Activated T-helper 17 cell treated with anti-CD3 and anti-CD28 coated beads, Interleukin-2, amount 50 U/mL, for 72 hours (primary cell): ENCODE results near the gene ERBB4. TPM values are rescaled to one million over a fixed set of nuclear protein-coding genes. Genes with fewer than 3 reads are reported as not detected.

Source experiments
- ATAC-seq: fragments of 150-1000 bp; cut with Tn5 transposase; replicated peaks from 2 replicates; pipeline ENCODE4 v1.10.0; 2021; ENCODE audit warnings: mild to moderate bottlenecking, moderate library complexity
- H3K27ac Mint-ChIP-seq: one replicate; pipeline ENCODE4 v1.8.0; 2022; ENCODE audit warnings: mixed read lengths
- H3K27me3 Mint-ChIP-seq: one replicate; pipeline ENCODE4 v1.8.0; 2022; ENCODE audit warnings: mixed read lengths
- H3K36me3 Mint-ChIP-seq: one replicate; pipeline ENCODE4 v1.8.0; 2022; ENCODE audit warnings: low read depth, mild to moderate bottlenecking, mixed read lengths
- H3K4me1 Mint-ChIP-seq: one replicate; pipeline ENCODE4 v1.8.0; 2022; ENCODE audit warnings: mixed read lengths
- H3K4me3 Mint-ChIP-seq: one replicate; pipeline ENCODE4 v1.8.0; 2022; ENCODE audit warnings: mild to moderate bottlenecking, mixed read lengths
- H3K9me3 Mint-ChIP-seq: one replicate; pipeline ENCODE4 v1.8.0; 2022; ENCODE audit warnings: mixed read lengths
- total RNA-seq, 2 donors: library from RNA; stranded (reverse); gene quantifications; one replicate each; pipeline ENCODE4 v1.2.3, GENCODE V29; 2022

The ERBB4 gene
- total RNA-seq, 2 donors from 2014 or later: not detected

GRCh38 chr2:212343167-212343566 lies 195.4 kb downstream of the ERBB4 start:
- peaks cover 5% of the 10 kb centered on the region for H3K9me3 Mint-ChIP-seq
- no peaks in the 10 kb centered on the region for H3K4me1 Mint-ChIP-seq

DNA sequence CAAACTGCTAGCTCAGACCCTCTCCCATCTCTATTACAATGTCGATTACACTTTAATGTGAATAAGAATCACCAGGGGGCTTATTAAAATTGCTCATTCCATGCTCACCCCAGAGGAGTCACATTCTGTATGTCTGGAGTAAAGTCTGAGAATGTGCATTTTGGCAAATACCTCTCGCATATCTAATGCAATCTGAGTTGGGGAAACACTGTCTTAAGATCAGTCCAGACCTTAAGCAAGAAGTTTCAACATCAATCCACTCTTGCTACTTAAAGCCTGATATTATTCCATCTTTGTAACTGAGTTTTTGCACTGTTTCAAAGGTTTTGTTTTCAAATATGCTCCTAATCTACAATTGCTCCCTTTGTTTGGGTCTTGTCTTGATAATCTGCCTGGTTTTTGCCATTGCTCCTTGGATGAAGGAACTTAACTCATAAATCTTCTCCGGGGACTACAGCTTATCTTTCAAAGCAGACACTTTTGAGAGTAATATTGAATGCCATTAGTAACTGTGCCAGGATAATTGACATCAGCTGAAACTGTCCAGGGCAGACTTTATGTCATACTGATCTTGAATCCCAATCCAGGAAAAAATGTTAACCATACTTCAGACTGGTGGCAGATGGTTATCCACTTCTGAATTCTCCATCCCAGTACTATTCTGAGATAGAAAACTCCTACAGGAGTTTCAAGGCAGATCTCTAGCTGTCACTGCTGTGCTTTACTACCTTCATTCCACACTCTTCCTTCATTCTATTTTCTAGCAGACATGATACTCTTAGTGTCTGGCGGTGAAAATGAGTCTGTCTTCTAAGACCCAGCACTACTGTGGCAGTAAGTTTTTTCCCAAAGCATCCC lies 200.9 kb downstream of the ERBB4 start:
- Mint-ChIP-seq H3K27me3 (no peaks in the 10 kb centered on the region), H3K9me3 (no peaks in the 10 kb centered on the region), H3K4me3 (no peak overlapping the region), H3K27ac (no peak overlapping the region), H3K36me3 (no peaks in the 10 kb centered on the region), H3K4me1 (no peaks in the 10 kb centered on the region)
- no peak for ATAC-seq

More at GRCh38 chr2:212343167-212343566, 195.4 kb downstream of the ERBB4 start:
- ATAC-seq: no peak
- no peaks in the 10 kb centered on the region for H3K27me3 Mint-ChIP-seq
- no peak overlapping the region for H3K27ac Mint-ChIP-seq
- no peak overlapping the region for H3K4me3 Mint-ChIP-seq
- no peaks in the 10 kb centered on the region for H3K36me3 Mint-ChIP-seq

DNA sequence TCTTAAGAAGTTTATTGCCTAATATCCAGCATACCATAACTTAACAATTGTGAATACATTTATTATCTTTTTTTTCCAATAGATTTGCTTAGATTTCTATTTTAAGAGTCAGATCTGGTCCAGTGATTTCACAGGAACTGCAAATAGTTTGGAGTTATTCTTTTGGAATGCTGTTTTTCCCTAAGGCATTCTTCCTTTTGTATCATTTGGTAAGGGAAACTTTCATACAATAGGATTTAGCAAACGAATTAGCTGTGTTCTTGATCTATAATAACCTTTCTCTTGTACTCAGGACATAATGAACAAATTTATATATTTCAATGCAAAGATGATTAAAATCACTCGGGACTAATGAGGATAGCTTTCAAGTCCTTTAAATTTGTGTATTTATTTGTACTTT lies 201.6 kb downstream of the ERBB4 start:
- no peaks in the 10 kb centered on the region for H3K4me1 Mint-ChIP-seq
- no peak overlapping the region for H3K4me3 Mint-ChIP-seq
- ATAC-seq: no peak
- no peaks in the 10 kb centered on the region for H3K36me3 Mint-ChIP-seq
- H3K27ac Mint-ChIP-seq: no peak overlapping the region
- no peaks in the 10 kb centered on the region for H3K9me3 Mint-ChIP-seq
- H3K27me3 Mint-ChIP-seq: no peaks in the 10 kb centered on the region

DNA sequence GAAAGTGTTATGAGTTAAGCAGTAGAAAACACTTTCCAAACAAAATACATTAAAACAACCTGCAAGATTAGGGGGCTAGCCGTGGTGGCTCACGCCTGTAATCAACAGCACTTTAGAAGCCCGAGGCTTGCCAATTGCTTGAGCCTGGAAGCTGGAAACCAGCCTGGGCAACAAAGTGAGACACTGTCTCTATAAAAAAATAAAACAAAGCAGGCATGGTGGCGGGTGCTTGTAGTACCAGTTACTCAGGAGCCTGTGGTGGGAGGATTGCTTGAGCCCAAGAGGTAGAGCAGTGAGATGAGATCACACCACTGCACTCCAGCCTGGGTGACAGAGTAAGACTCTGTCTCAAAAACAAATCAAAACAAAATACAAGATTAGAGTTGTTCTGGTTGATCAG lies 208.3 kb downstream of the ERBB4 start:
- no peaks in the 10 kb centered on the region for H3K27me3 Mint-ChIP-seq
- no peak for ATAC-seq
- no peaks in the 10 kb centered on the region for H3K36me3 Mint-ChIP-seq
- no peak overlapping the region for H3K27ac Mint-ChIP-seq
- no peak overlapping the region for H3K4me3 Mint-ChIP-seq
- no peaks in the 10 kb centered on the region for H3K4me1 Mint-ChIP-seq
- H3K9me3 Mint-ChIP-seq: peaks cover 3% of the 10 kb centered on the region

- Mint-ChIP-seq H3K4me1 (no peaks in the 10 kb centered on the region), H3K27ac (no peak overlapping the region), H3K4me3 (no peak overlapping the region), H3K27me3 (no peaks in the 10 kb centered on the region), H3K9me3 (peaks cover 3% of the 10 kb centered on the region), H3K36me3 (no peaks in the 10 kb centered on the region)
- ATAC-seq: no peak
These were observed 209.7 kb downstream of the ERBB4 start for GRCh38 chr2:212328712-212329496.

GRCh38 chr2:212328136-212328535 lies 210.5 kb downstream of the ERBB4 start:
- H3K4me3 Mint-ChIP-seq: no peak overlapping the region
- no peaks in the 10 kb centered on the region for H3K4me1 Mint-ChIP-seq
- H3K27me3 Mint-ChIP-seq: no peaks in the 10 kb centered on the region
- peaks cover 3% of the 10 kb centered on the region for H3K9me3 Mint-ChIP-seq
- ATAC-seq: no peak
- H3K36me3 Mint-ChIP-seq: no peaks in the 10 kb centered on the region
- H3K27ac Mint-ChIP-seq: no peak overlapping the region

DNA sequence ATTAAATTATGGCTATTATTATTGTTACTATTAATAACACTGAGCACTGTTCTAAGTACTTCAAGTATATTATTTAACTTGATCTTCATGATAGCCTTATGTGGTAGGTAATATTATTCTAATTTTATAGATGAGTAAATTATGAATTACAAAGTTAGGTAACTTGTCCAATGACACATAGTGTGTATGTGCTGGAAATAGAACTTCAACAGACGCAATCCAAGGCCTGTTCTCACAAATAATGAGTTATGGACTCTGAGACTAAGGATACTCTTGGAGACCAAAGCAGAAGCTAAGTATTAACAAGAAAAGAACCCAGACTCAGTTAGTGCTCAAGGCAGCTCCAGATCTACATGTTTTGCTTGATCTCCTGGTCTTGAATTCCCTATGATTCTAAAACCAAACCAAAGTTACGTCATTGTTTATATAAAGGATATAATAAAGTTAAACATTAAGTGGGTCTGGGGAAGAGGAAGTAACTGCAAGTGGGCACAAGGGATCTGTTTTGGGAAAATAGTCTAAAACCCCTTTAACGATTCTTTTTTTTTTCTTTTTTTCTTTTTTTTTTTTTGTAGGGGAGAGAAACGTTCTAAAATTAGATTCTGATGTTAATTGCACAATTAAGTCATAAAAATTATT lies 211.3 kb downstream of the ERBB4 start:
- no peak for ATAC-seq
- no peaks in the 10 kb centered on the region for H3K36me3 Mint-ChIP-seq
- H3K27ac Mint-ChIP-seq: no peak overlapping the region
- H3K4me3 Mint-ChIP-seq: no peak overlapping the region
- H3K9me3 Mint-ChIP-seq: peaks cover 3% of the 10 kb centered on the region
- H3K27me3 Mint-ChIP-seq: no peaks in the 10 kb centered on the region
- no peaks in the 10 kb centered on the region for H3K4me1 Mint-ChIP-seq

GRCh38 chr2:212318636-212319035 lies 220.0 kb downstream of the ERBB4 start:
- H3K36me3 Mint-ChIP-seq: no peaks in the 10 kb centered on the region
- peaks cover 7% of the 10 kb centered on the region for H3K9me3 Mint-ChIP-seq
- H3K4me3 Mint-ChIP-seq: no peak overlapping the region
- no peak for ATAC-seq
- H3K27ac Mint-ChIP-seq: no peak overlapping the region
- H3K27me3 Mint-ChIP-seq: no peaks in the 10 kb centered on the region
- no peaks in the 10 kb centered on the region for H3K4me1 Mint-ChIP-seq

DNA sequence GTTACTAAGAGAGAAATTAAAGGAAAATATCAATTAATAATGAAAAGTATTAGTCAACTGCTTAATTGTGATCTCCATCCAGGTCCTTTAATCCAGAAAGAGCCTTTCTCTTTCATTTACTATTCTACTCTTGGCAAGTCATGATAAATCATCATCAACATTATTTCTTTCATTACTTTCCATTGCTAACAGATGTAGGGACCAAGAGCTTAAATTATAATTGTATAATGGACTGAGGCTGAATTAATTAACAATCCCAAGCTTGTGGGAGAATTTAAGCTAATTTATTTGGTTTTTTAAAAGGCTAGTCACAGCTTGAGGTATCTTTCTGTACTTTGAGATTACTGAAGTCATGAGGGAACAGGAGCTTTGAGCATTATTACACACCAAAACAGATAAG lies 223.9 kb downstream of the ERBB4 start:
- ATAC-seq: no peak
- Mint-ChIP-seq H3K9me3 (peaks cover 7% of the 10 kb centered on the region), H3K27ac (no peak overlapping the region), H3K4me1 (no peaks in the 10 kb centered on the region), H3K27me3 (no peaks in the 10 kb centered on the region), H3K4me3 (no peak overlapping the region), H3K36me3 (no peaks in the 10 kb centered on the region)

GRCh38 chr2:212311807-212312404 lies 226.7 kb downstream of the ERBB4 start:
- Mint-ChIP-seq H3K36me3 (no peaks in the 10 kb centered on the region), H3K9me3 (peaks cover 1% of the 10 kb centered on the region), H3K27me3 (no peaks in the 10 kb centered on the region), H3K4me3 (no peak overlapping the region), H3K4me1 (no peaks in the 10 kb centered on the region), H3K27ac (no peak overlapping the region)
- ATAC-seq: no peak

DNA sequence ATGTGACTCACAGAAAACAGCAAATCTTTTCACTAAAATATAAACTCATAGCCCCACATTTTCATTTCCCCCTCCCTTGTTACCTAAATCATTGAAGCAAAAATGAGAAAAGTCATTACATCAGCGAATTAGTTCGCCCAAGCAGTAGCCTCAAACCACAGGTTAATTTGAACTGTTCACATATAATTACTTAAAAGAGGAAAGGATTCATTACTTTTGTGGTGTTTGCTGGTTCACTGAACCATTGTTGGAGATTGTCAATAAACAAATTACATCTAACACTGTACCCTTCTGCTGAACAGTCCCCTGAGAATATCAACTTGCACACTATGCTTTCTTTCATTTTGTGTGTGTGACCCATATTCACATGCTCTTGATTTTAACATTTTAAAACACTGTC lies 238.7 kb downstream of the ERBB4 start:
- no peak for ATAC-seq
- Mint-ChIP-seq H3K9me3 (no peaks in the 10 kb centered on the region), H3K27ac (no peak overlapping the region), H3K36me3 (no peaks in the 10 kb centered on the region), H3K27me3 (no peaks in the 10 kb centered on the region), H3K4me3 (no peak overlapping the region), H3K4me1 (no peaks in the 10 kb centered on the region)

DNA sequence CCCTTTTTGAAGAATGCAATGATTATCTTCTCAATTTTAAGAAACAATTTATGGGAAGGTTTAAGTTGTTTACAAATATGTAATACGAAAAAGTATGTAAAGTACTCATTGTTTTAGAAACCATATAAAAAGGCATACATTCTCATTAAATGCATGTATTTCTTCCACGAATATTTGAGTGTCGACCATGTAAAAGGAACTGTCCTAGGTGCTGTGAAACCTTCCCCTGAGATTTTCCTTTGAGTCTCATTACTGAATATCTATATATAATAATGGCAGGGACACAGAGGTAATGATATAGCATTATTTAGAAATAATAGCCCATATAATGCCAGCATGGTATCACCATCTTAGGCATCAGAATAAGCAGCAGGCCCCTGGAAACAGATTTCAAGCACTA lies 239.3 kb downstream of the ERBB4 start:
- Mint-ChIP-seq H3K27ac (no peak overlapping the region), H3K36me3 (no peaks in the 10 kb centered on the region), H3K27me3 (no peaks in the 10 kb centered on the region), H3K4me1 (no peaks in the 10 kb centered on the region), H3K4me3 (no peak overlapping the region), H3K9me3 (no peaks in the 10 kb centered on the region)
- no peak for ATAC-seq

DNA sequence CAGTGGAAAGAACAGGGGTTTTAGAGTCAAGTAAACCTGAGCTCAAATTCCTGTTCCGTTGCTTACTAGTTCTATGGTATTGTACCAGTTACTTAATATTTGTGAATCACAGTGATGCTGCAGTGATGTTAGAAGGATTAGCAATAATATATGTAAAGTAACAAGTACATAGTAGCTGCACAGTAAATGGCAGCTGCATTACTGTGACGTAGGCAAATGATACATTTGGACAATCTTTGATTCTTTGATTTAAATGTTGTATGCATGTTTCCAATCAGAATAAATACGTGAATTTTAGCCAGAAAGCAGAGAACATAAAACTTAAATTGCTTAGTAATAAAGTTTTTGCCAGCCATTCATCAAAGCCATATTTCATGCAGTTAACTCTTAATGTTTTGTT lies 243.0 kb downstream of the ERBB4 start:
- Mint-ChIP-seq H3K27ac (no peak overlapping the region), H3K4me3 (no peak overlapping the region), H3K9me3 (peaks cover under 1% of the 10 kb centered on the region), H3K4me1 (no peaks in the 10 kb centered on the region), H3K27me3 (no peaks in the 10 kb centered on the region), H3K36me3 (no peaks in the 10 kb centered on the region)
- ATAC-seq: no peak

GRCh38 chr2:212294816-212295215 lies 243.8 kb downstream of the ERBB4 start:
- Mint-ChIP-seq H3K27me3 (no peaks in the 10 kb centered on the region), H3K27ac (no peak overlapping the region), H3K9me3 (peaks cover 5% of the 10 kb centered on the region), H3K4me3 (no peak overlapping the region), H3K36me3 (no peaks in the 10 kb centered on the region), H3K4me1 (no peaks in the 10 kb centered on the region)
- no peak for ATAC-seq
